H1 (cell line): ENCODE data around the gene WDR7. TPM values are rescaled to one million over a fixed set of nuclear protein-coding genes. Genes with fewer than 3 reads are reported as not detected.

Source experiments
- CTCF ChIA-PET: fragments of 300-600 bp; sonication (Branson Sonifier 250); formaldehyde crosslinking; loops from one replicate; lab custom pipeline; 2021; ENCODE audit not compliant: partially characterized antibody; lab: Charles Lee
- POLR2A ChIA-PET: fragments of 300-600 bp; sonication (Branson Sonifier 250); formaldehyde crosslinking; loops from one replicate; lab custom pipeline; 2021; ENCODE audit warnings: inconsistent platforms; ENCODE audit not compliant: partially characterized antibody; lab: Charles Lee
- DNase-seq, 2 experiments: peaks; one replicate each; pipeline versions ENCODE4 v3.0.0 to v3.0.0-alpha.2; 2010 to 2022; ENCODE audit warnings: low spot score in 2 of 2, low read depth in 1 of 2, mixed read lengths in 1 of 2
- FAIRE-seq: peaks from 2 replicates; lab custom pipeline; 2011; peaks lifted over from hg19 to GRCh38; lab: Jason Lieb, UNC
- H2AFZ ChIP-seq: 2 replicates; pipeline ENCODE4 v1.8.1; 2012; ENCODE audit warnings: low read length, inconsistent platforms
- H2AK5ac ChIP-seq: 2 replicates; pipeline ENCODE4 v1.6.1; 2013; ENCODE audit warnings: low read depth, low read length
- H2BK120ac ChIP-seq: replicated peaks from 2 replicates; pipeline ENCODE3; 2013; ENCODE audit warnings: low read depth, low read length, inconsistent platforms
- H2BK12ac ChIP-seq: 2 replicates; pipeline ENCODE4 v1.6.1; 2013; ENCODE audit warnings: low read depth, low read length
- H2BK15ac ChIP-seq: 2 replicates; pipeline ENCODE4 v1.6.1; 2013; ENCODE audit warnings: low read length
- H2BK20ac ChIP-seq: 2 replicates; pipeline ENCODE4 v1.6.1; 2013; ENCODE audit warnings: low read length
- H2BK5ac ChIP-seq: 2 replicates; pipeline ENCODE4 v1.6.1; 2013; ENCODE audit warnings: low read depth, low read length
- H3K14ac ChIP-seq: 2 replicates; pipeline ENCODE4 v1.6.1; 2013; ENCODE audit warnings: inconsistent platforms; ENCODE audit not compliant: insufficient read length
- H3K18ac ChIP-seq: 2 replicates; pipeline ENCODE4 v1.6.1; 2013; ENCODE audit warnings: low read length; ENCODE audit errors: extremely low read depth
- H3K23ac ChIP-seq: 2 replicates; pipeline ENCODE4 v1.6.1; 2013; ENCODE audit warnings: inconsistent platforms; ENCODE audit not compliant: insufficient read length
- H3K23me2 ChIP-seq: 2 replicates; pipeline ENCODE4 v1.6.1; 2013; ENCODE audit warnings: low read depth, low read length
- H3K27ac ChIP-seq: 2 replicates; pipeline ENCODE4 v1.6.1; 2011; ENCODE audit warnings: low read depth, low read length, inconsistent platforms
- H3K27me3 ChIP-seq, 4 experiments: replicated peaks in 1 of 4; 1 replicate in 1 of 4; 2 replicates in 3 of 4; pipeline versions ENCODE4 v1.6.1 to v1.8.1; 2011 to 2013; ENCODE audit warnings: low read length in 3 of 4, mild to moderate bottlenecking in 3 of 4, inconsistent platforms in 2 of 4, mixed read lengths in 2 of 4, moderate library complexity in 1 of 4; ENCODE audit not compliant: control insufficient read depth in 3 of 4, insufficient read depth in 3 of 4; ENCODE audit errors: extremely low read depth in 1 of 4
- H3K36me3 ChIP-seq, 4 experiments: 2 replicates each; pipeline versions ENCODE4 v1.6.1 to v1.8.1; 2011 to 2013; ENCODE audit warnings: mild to moderate bottlenecking in 4 of 4, low read length in 3 of 4, moderate library complexity in 2 of 4, control low read depth in 1 of 4, inconsistent platforms in 1 of 4; ENCODE audit not compliant: insufficient read depth in 4 of 4, control insufficient read depth in 2 of 4
- H3K4ac ChIP-seq: replicated peaks from 2 replicates; pipeline ENCODE3; 2013; ENCODE audit warnings: low read length, low read depth, mixed read lengths, inconsistent platforms; ENCODE audit not compliant: insufficient read length
- H3K4me1 ChIP-seq, 4 experiments: replicated peaks in 1 of 4; 1 replicate in 1 of 4; 2 replicates in 3 of 4; pipeline versions ENCODE4 v1.6.1 to v1.8.1; 2011 to 2013; ENCODE audit warnings: low read length in 3 of 4, inconsistent platforms in 2 of 4, mixed read lengths in 1 of 4; ENCODE audit not compliant: insufficient read depth in 4 of 4, control insufficient read depth in 3 of 4
- H3K4me2 ChIP-seq, 2 experiments: 2 replicates each; pipeline versions ENCODE4 v1.6.1 to v1.8.1; 2011 to 2013; ENCODE audit warnings: low read depth in 2 of 2, low read length in 2 of 2, control low read depth in 1 of 2, inconsistent platforms in 1 of 2, mild to moderate bottlenecking in 1 of 2; ENCODE audit not compliant: insufficient read depth in 1 of 2
- H3K4me3 ChIP-seq, 4 experiments: fragments of 200-600, 300-600 bp in 1 of 4; sonication (generic), shearing (Covaris generic), sonication (Bioruptor Twin) in 1 of 4; 2 replicates each; pipeline versions ENCODE4 v1.5.1 to v1.8.1; 2011 to 2016; ENCODE audit warnings: low read length in 4 of 4, low read depth in 3 of 4, control low read depth in 2 of 4, inconsistent platforms in 2 of 4, mild to moderate bottlenecking in 2 of 4, mixed read lengths in 1 of 4, moderate library complexity in 1 of 4; ENCODE audit not compliant: insufficient read depth in 2 of 4; ENCODE audit errors: extremely low read depth in 1 of 4
- H3K56ac ChIP-seq: replicated peaks from 2 replicates; pipeline ENCODE3; 2013; ENCODE audit warnings: low read depth, mild to moderate bottlenecking, mixed read lengths, low read length, inconsistent platforms; ENCODE audit not compliant: insufficient read length
- H3K79me1 ChIP-seq: 2 replicates; pipeline ENCODE4 v1.6.1; 2013; ENCODE audit warnings: low read depth, low read length, control low read depth
- H3K79me2 ChIP-seq, 2 experiments: 2 replicates each; pipeline versions ENCODE4 v1.6.1 to v1.8.1; 2012 to 2013; ENCODE audit warnings: low read length in 2 of 2, mild to moderate bottlenecking in 2 of 2, inconsistent platforms in 1 of 2; ENCODE audit not compliant: insufficient read depth in 2 of 2, control insufficient read depth in 1 of 2
- H3K9ac ChIP-seq, 4 experiments: replicated peaks in 1 of 4; 1 replicate in 1 of 4; 2 replicates in 3 of 4; pipeline versions ENCODE4 v1.6.1 to v1.8.1; 2011 to 2013; ENCODE audit warnings: low read depth in 3 of 4, low read length in 3 of 4, control low read depth in 2 of 4, mild to moderate bottlenecking in 2 of 4, moderate library complexity in 2 of 4, inconsistent platforms in 1 of 4; ENCODE audit errors: extremely low read depth in 1 of 4
- H3K9me3 ChIP-seq, 2 experiments: 2 replicates each; pipeline versions ENCODE4 v1.6.1 to v1.8.1; 2012 to 2013; ENCODE audit warnings: mild to moderate bottlenecking in 2 of 2, moderate library complexity in 2 of 2, control low read depth in 1 of 2, inconsistent platforms in 1 of 2, low read depth in 1 of 2, low read length in 1 of 2, mixed read lengths in 1 of 2; ENCODE audit not compliant: insufficient read depth in 2 of 2
- H4K20me1 ChIP-seq, 2 experiments: replicated peaks in 1 of 2; 2 replicates each; pipeline versions ENCODE3 to v1.8.1; 2011 to 2013; ENCODE audit warnings: inconsistent platforms in 2 of 2, low read length in 2 of 2, mild to moderate bottlenecking in 1 of 2; ENCODE audit not compliant: insufficient read depth in 2 of 2, control insufficient read depth in 1 of 2
- H4K5ac ChIP-seq: 2 replicates; pipeline ENCODE4 v1.6.1; 2013; ENCODE audit warnings: low read length, low read depth, mixed read lengths, inconsistent platforms; ENCODE audit not compliant: insufficient read length
- H4K8ac ChIP-seq: 2 replicates; pipeline ENCODE4 v1.8.0; 2013; ENCODE audit warnings: mild to moderate bottlenecking, moderate library complexity, low read length, inconsistent platforms; ENCODE audit not compliant: insufficient read depth; ENCODE audit errors: extremely low read depth
- H4K91ac ChIP-seq: replicated peaks from 2 replicates; pipeline ENCODE3; 2013; ENCODE audit warnings: low read length, mixed read lengths, inconsistent platforms; ENCODE audit not compliant: insufficient read length
- ASH2L ChIP-seq: fragments of 200-600, 300-600 bp; sonication (generic); IDR thresholded peaks from one replicate; pipeline ENCODE4 v1.7.1; 2017; ENCODE audit warnings: low read length
- CHD2 ChIP-seq: IDR thresholded peaks from 2 replicates; pipeline ENCODE4 v1.6.1; 2012; ENCODE audit warnings: low read length, improper control_type of control experiment
- E2F6 ChIP-seq: IDR thresholded peaks from 2 replicates; pipeline ENCODE4 v1.6.1; 2012; ENCODE audit warnings: inconsistent platforms
- EZH2 ChIP-seq: fragments of 200-600 bp; sonication (generic); IDR thresholded peaks from 2 replicates; pipeline ENCODE4 v1.7.1; 2012; ENCODE audit warnings: low read depth, mild to moderate bottlenecking, moderate library complexity, low read length, inconsistent platforms; ENCODE audit not compliant: severe bottlenecking
- GABPA ChIP-seq: IDR thresholded peaks from 2 replicates; pipeline ENCODE4 v1.6.1; 2011; ENCODE audit warnings: mild to moderate bottlenecking, low read length, moderate library complexity, borderline replicate concordance; ENCODE audit not compliant: insufficient read depth
- HDAC6 ChIP-seq: IDR thresholded peaks from one replicate; pipeline ENCODE4 v1.7.1; 2012; ENCODE audit warnings: low read depth, mild to moderate bottlenecking, inconsistent platforms, low read length, moderate library complexity
- KDM4A ChIP-seq: IDR thresholded peaks from one replicate; pipeline ENCODE4 v1.7.1; 2012; ENCODE audit warnings: low read depth, mild to moderate bottlenecking, moderate library complexity, low read length, inconsistent platforms; ENCODE audit not compliant: severe bottlenecking
- MAX ChIP-seq: IDR thresholded peaks from 2 replicates; pipeline ENCODE4 v1.6.1; 2012; ENCODE audit warnings: inconsistent platforms
- NANOG ChIP-seq: IDR thresholded peaks from 2 replicates; pipeline ENCODE4 v1.6.1; 2011; ENCODE audit warnings: low read length, low read depth, mild to moderate bottlenecking, inconsistent platforms; ENCODE audit not compliant: insufficient read depth, poor library complexity, severe bottlenecking
- SAP30 ChIP-seq: fragments of 300-600 bp; sonication (generic); IDR thresholded peaks from 2 replicates; pipeline ENCODE4 v1.7.1; 2012; ENCODE audit warnings: low read length, moderate library complexity, mild to moderate bottlenecking, inconsistent platforms; ENCODE audit not compliant: insufficient read depth, insufficient replicate concordance
- SIX5 ChIP-seq: IDR thresholded peaks from 2 replicates; pipeline ENCODE4 v1.6.1; 2011; ENCODE audit warnings: mild to moderate bottlenecking, low read depth, low read length
- SP4 ChIP-seq: IDR thresholded peaks from 2 replicates; pipeline ENCODE4 v1.6.1; 2012; ENCODE audit warnings: low read length, inconsistent platforms
- TAF1 ChIP-seq: IDR thresholded peaks from 2 replicates; pipeline ENCODE4 v1.6.1; 2011; ENCODE audit warnings: mild to moderate bottlenecking, low read depth, low read length
- YY1 ChIP-seq: IDR thresholded peaks from 2 replicates; pipeline ENCODE4 v1.6.1; 2011; ENCODE audit warnings: low read depth, mild to moderate bottlenecking, low read length
- WGBS, 2 experiments: shearing (Covaris generic) in 1 of 2; methylation state at CpG; one replicate each; pipeline versions ENCODE4 v1.1.6 to v1.1.7; 2013 to 2015; ENCODE audit warnings: low lambda C conversion rate in 2 of 2, mixed read lengths in 2 of 2, inconsistent platforms in 1 of 2, low coverage in 1 of 2, missing lambda C conversion rate in 1 of 2; ENCODE audit not compliant: insufficient replicate concordance in 2 of 2, insufficient coverage in 1 of 2, insufficient read length in 1 of 2; ENCODE audit errors: extremely low coverage in 1 of 2, missing lambda C conversion rate in 1 of 2; 5-methylcytosine and 5-hydroxymethylcytosine counted together
- polyA plus RNA-seq, 7 experiments: library from polyadenylated mRNA; depleted of rRNA in 3 of 7; stranded (reverse) in 5 of 7; unstranded in 2 of 7; fragments of >200 nt in 5 of 7; fragments of 200-250 nt in 2 of 7; gene quantifications; 1 replicate in 5 of 7; 2 replicates in 1 of 7; 4 replicates in 1 of 7; pipeline versions ENCODE4 v1.2.1 to v1.2.3, GENCODE V29; 2011 to 2013; ENCODE audit warnings: missing spikeins in 2 of 7, mixed read lengths in 2 of 7
- total RNA-seq: library from RNA; stranded (reverse); fragmentation: NEBNext Ultra II Directional; extraction: Animal tissue kit (Norgen Biotek cat#: 25700); gene quantifications from 2 replicates; pipeline ENCODE4 v1.2.1, GENCODE V29; 2021

WDR7 gene
- total and polyA plus RNA-seq, 2 of the 8 experiments (the other 6 are each of a cell fraction or from before 2014, with no cell fraction given): 5.5 to 15.2 TPM

DNA sequence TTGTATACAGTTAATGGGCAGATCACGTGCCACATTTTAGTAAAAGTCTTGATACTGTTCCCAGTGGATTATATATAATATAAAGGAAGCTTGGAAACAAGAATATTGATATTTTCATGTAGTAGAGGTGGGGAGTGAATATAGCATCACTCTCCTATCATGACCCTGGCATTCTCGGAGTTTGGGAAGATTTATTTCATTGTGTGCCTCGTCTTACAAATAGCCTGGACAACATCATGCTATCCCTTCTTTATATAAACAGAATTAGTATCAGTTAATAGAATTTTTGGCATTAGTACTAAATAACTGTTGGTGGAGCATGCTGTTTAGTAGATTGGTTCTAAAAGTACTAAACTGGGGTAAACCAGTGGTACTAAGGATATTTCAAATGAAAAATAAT lies 283.7 kb downstream of the WDR7 start:
- FAIRE-seq (no peak), DNase-seq (no peak)
- no peak overlapping the region for H4K5ac ChIP-seq
- H3K56ac ChIP-seq: no peak overlapping the region
- no peak overlapping the region for H3K14ac ChIP-seq
- no peak overlapping the region for H4K8ac ChIP-seq
- no peaks in the 10 kb centered on the region for H3K27me3 ChIP-seq
- no peaks in the 10 kb centered on the region for H3K79me1 ChIP-seq
- H3K27ac ChIP-seq: no peak overlapping the region
- H4K20me1 ChIP-seq: no peaks in the 10 kb centered on the region
- H2BK20ac ChIP-seq: no peak overlapping the region
- no peak overlapping the region for H2AFZ ChIP-seq
- H3K23me2 ChIP-seq: no peaks in the 10 kb centered on the region
- POLR2A ChIA-PET: no interaction called here
- no peaks in the 10 kb centered on the region for H3K36me3 ChIP-seq
- H3K23ac ChIP-seq: no peak overlapping the region
- no peak overlapping the region for H2BK5ac ChIP-seq
- no peak overlapping the region for H2AK5ac ChIP-seq
- no peak overlapping the region for H3K4ac ChIP-seq
- 88% methylated on average over 3 of the region's 3 CpGs; no CpG with 5 or more reads in 1 of the 2 experiments for WGBS, 2 experiments
- H3K79me2 ChIP-seq: no peaks in the 10 kb centered on the region
- H3K4me3 ChIP-seq: no peak overlapping the region
- H3K4me2 ChIP-seq: no peak overlapping the region
- H3K4me1 ChIP-seq: peaks cover 0 to 3% (median 1%) of the 10 kb centered on the region in 4 experiments; a peak in 3 of 7 replicates
- no peak overlapping the region for H3K18ac ChIP-seq
- CTCF ChIA-PET: interaction anchor here (1.3 kb wide), 1 partner anchor 12 kb away, joined by 4 read pairs; no protein-coding TSS in a partner anchor
- no peak overlapping the region for H4K91ac ChIP-seq
- no peaks in the 10 kb centered on the region for H3K9me3 ChIP-seq
- no peak overlapping the region for H2BK15ac ChIP-seq
- H2BK120ac ChIP-seq: no peak overlapping the region
- no peak overlapping the region for H3K9ac ChIP-seq
- no peak overlapping the region for H2BK12ac ChIP-seq
- no peak for TF ChIP-seq YY1
- TF ChIP-seq SAP30: no peak
- TF ChIP-seq TAF1: no peak
- no peak for TF ChIP-seq HDAC6
- no peak for TF ChIP-seq MAX
- no peak for TF ChIP-seq CHD2
- TF ChIP-seq SIX5: no peak
- TF ChIP-seq SP4: no peak
- no peak for TF ChIP-seq KDM4A
- no peak for TF ChIP-seq NANOG
- no peak for TF ChIP-seq ASH2L
- TF ChIP-seq GABPA: no peak
- TF ChIP-seq E2F6: no peak
- TF ChIP-seq EZH2: no peak
